Vagina (tissue), 2 donors: ENCODE results near the gene ISG15.

Experiments
- CTCF ChIP-seq, 3 experiments: fragments of 450-650 bp in 2 of 3; fragments of 200-600 bp in 1 of 3; sonication (generic) in 1 of 3; IDR thresholded peaks; one replicate each; pipeline ENCODE4 v1.5.1; 2017 to 2019; ENCODE audit warnings: antibody characterized with exemption in 3 of 3, mild to moderate bottlenecking in 2 of 3, moderate library complexity in 2 of 3
- POLR2A ChIP-seq, 2 donors: fragments of 450-650 bp; IDR thresholded peaks; one replicate each; pipeline ENCODE4 v1.6.1; 2017; ENCODE audit warnings: antibody characterized with exemption in 2 of 2, mild to moderate bottlenecking in 2 of 2, moderate library complexity in 2 of 2
- POLR2AphosphoS5 ChIP-seq, 2 donors: sonication (generic); formaldehyde crosslinking; IDR thresholded peaks; one replicate each; pipeline ENCODE4 v1.9.0; 2017; ENCODE audit warnings: antibody characterized with exemption in 2 of 2, mild to moderate bottlenecking in 2 of 2, low read depth in 1 of 2; ENCODE audit not compliant: insufficient read depth in 1 of 2

- no peak for TF ChIP-seq CTCF (IDR thresholded peaks at IDR 0.05)
- TF ChIP-seq POLR2AphosphoS5 (IDR thresholded peaks at IDR 0.05; ENCODE audit: insufficient read depth in 1 of 2, low read depth in 1 of 2), result no peak
- no peak for TF ChIP-seq POLR2A (IDR thresholded peaks at IDR 0.05)
Measured at GRCh38 chr1:1024149-1024770, 11.0 kb downstream of the ISG15 start.
